Neuron (in vitro differentiated cells): Measurements from ENCODE around the gene KIN.
"Not testable (repeated sequence)": the region's sequence is repeated elsewhere in the genome, so short reads cannot be mapped to it uniquely, and the experiment has no call there.

Experiments used
- H2AFZ ChIP-seq: one replicate; pipeline ENCODE4 v1.6.1; 2013; ENCODE audit warnings: low read depth, mild to moderate bottlenecking, inconsistent platforms, low read length, moderate library complexity
- H3K27me3 ChIP-seq: one replicate; pipeline ENCODE4 v1.6.1; 2013; ENCODE audit warnings: low read length; ENCODE audit not compliant: insufficient read depth
- H3K36me3 ChIP-seq: one replicate; pipeline ENCODE4 v1.6.1; 2013; ENCODE audit warnings: low read length; ENCODE audit not compliant: insufficient read depth
- H3K4me1 ChIP-seq: one replicate; pipeline ENCODE4 v1.6.1; 2013; ENCODE audit warnings: low read length; ENCODE audit not compliant: insufficient read depth
- H3K4me3 ChIP-seq: 2 replicates; pipeline ENCODE4 v1.5.1; 2013; ENCODE audit warnings: mild to moderate bottlenecking, low read length, moderate library complexity
- H3K9me3 ChIP-seq: one replicate; pipeline ENCODE4 v1.6.1; 2013; ENCODE audit warnings: low read length

Gene KIN

GRCh38 chr10:7813481-7813880 lies 25.7 kb upstream of the KIN start:
- no peak overlapping the region for H3K4me3 ChIP-seq
- no peak overlapping the region for H2AFZ ChIP-seq
- H3K9me3 ChIP-seq: no peaks in the 10 kb centered on the region
- H3K4me1 ChIP-seq: peaks cover 4% of the 10 kb centered on the region
- peaks cover 3% of the 10 kb centered on the region for H3K36me3 ChIP-seq
- no peaks in the 10 kb centered on the region for H3K27me3 ChIP-seq

DNA sequence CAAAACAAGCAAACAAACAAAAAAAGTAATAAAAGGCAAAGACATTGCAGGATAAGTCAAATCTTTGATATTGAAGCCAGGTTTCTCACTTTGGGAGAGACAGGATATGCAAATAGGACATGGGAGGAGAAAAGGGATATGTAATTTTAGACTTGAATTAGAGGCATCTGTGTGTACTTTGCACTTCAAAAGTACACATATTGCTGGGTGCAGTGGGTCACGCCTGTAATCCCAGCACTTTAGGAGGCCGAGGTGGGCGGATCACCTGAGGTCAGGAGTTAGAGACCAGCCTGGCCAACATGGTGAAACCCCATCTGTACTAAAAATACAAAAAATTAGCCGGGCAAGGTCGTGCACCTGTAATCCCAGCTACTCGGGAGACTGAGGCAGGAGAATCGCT lies 23.9 kb upstream of the KIN start:
- not testable (repeated sequence) for H3K4me1 ChIP-seq, H3K4me3 ChIP-seq, H2AFZ ChIP-seq, H3K27me3 ChIP-seq, H3K9me3 ChIP-seq
- H3K36me3 ChIP-seq: peaks cover 14% of the 10 kb centered on the region

- Histone ChIP-seq H3K4me1 (no peaks in the 10 kb centered on the region), H2AFZ (no peak overlapping the region), H3K36me3 (peaks cover 17% of the 10 kb centered on the region), H3K27me3 (no peaks in the 10 kb centered on the region), H3K9me3 (no peaks in the 10 kb centered on the region), H3K4me3 (no peak overlapping the region)
These were observed 23.2 kb upstream of the KIN start for GRCh38 chr10:7811000-7811399.

- Histone ChIP-seq H3K27me3 (no peaks in the 10 kb centered on the region), H3K4me3 (no peak overlapping the region), H3K4me1 (no peaks in the 10 kb centered on the region), H3K36me3 (peaks cover 20% of the 10 kb centered on the region), H3K9me3 (no peaks in the 10 kb centered on the region), H2AFZ (no peak overlapping the region)
These were observed 22.6 kb upstream of the KIN start for GRCh38 chr10:7810443-7810842.

GRCh38 chr10:7808686-7809267 lies 21.0 kb upstream of the KIN start:
- Histone ChIP-seq H3K27me3 (no peaks in the 10 kb centered on the region), H3K9me3 (no peaks in the 10 kb centered on the region), H2AFZ (no peak overlapping the region), H3K4me1 (no peaks in the 10 kb centered on the region), H3K4me3 (no peak overlapping the region), H3K36me3 (peaks cover 35% of the 10 kb centered on the region)

DNA sequence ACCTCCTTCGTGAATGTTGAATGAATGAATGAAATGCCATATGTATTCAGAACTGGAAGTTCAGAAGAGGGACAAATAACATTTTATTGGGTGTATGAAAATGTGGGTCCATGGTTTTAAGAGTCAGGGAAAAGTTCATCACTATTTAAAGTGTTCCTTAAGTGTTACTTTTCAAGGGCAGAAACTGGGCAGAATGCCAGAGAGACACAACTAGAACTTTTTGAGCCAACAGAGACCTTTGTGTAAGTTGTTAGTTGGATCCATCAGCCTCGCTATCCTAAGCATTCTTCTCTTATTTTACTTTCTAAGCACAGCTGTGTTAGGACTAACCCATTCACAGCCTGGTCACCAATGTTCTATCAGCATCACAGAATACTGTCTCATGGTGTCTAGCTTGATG lies 16.9 kb upstream of the KIN start:
- H3K27me3 ChIP-seq: no peaks in the 10 kb centered on the region
- H3K4me1 ChIP-seq: no peaks in the 10 kb centered on the region
- H3K4me3 ChIP-seq: no peak overlapping the region
- peaks cover 70% of the 10 kb centered on the region for H3K36me3 ChIP-seq
- H3K9me3 ChIP-seq: no peaks in the 10 kb centered on the region
- no peak overlapping the region for H2AFZ ChIP-seq

GRCh38 chr10:7804216-7804615 lies 16.4 kb upstream of the KIN start:
- H3K36me3 ChIP-seq: peaks cover 75% of the 10 kb centered on the region
- no peaks in the 10 kb centered on the region for H3K9me3 ChIP-seq
- H3K4me3 ChIP-seq: no peak overlapping the region
- H2AFZ ChIP-seq: no peak overlapping the region
- no peaks in the 10 kb centered on the region for H3K27me3 ChIP-seq
- no peaks in the 10 kb centered on the region for H3K4me1 ChIP-seq

DNA sequence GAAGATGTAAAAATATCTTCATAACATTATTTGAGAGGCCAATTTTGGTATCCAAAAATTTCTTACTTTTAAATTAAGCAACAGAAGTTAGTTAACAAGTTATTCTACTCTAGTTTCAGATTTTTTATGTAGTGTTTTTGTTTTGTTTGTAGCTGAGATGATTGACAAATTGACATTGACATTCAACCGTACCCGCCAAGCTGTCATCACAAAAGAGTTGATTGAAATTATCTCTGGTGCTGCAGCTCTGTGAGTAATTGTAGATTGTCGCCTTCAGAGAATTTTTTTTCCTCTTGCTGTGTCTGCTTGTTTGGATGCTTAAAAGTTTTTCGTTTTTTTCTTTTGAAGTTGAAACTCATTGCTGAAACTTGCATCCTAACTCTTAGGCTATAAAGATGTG lies 14.8 kb upstream of the KIN start:
- H3K4me3 ChIP-seq: no peak overlapping the region
- H3K9me3 ChIP-seq: no peaks in the 10 kb centered on the region
- no peaks in the 10 kb centered on the region for H3K27me3 ChIP-seq
- no peaks in the 10 kb centered on the region for H3K4me1 ChIP-seq
- H3K36me3 ChIP-seq: peaks cover 79% of the 10 kb centered on the region
- H2AFZ ChIP-seq: no peak overlapping the region

GRCh38 chr10:7797582-7797981 lies 9.8 kb upstream of the KIN start:
- Histone ChIP-seq H3K4me1 (no peaks in the 10 kb centered on the region), H2AFZ (no peak overlapping the region), H3K4me3 (no peak overlapping the region), H3K9me3 (no peaks in the 10 kb centered on the region), H3K27me3 (no peaks in the 10 kb centered on the region), H3K36me3 (peaks cover 58% of the 10 kb centered on the region)

DNA sequence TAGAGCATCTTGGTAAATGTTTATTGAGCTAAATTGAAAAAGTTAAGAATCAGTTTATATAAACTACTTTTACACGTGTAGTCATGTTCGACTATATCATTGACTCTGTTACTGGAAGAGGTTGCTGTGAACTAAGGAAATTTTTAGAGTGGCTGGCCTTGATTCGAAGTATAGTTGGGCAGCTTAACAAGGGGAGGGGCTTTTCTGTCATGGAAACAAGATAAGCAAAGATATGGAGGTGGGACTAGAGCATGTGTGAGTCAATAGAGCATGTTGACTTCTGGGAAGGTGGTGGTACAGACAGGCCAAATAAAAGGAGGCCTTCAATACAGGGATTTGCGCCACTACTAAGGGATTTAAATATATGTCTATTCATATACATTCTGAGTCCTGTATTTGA lies 7.8 kb upstream of the KIN start:
- no peak overlapping the region for H3K4me3 ChIP-seq
- H3K27me3 ChIP-seq: no peaks in the 10 kb centered on the region
- peaks cover 54% of the 10 kb centered on the region for H3K36me3 ChIP-seq
- no peak overlapping the region for H2AFZ ChIP-seq
- H3K9me3 ChIP-seq: no peaks in the 10 kb centered on the region
- H3K4me1 ChIP-seq: no peaks in the 10 kb centered on the region

DNA sequence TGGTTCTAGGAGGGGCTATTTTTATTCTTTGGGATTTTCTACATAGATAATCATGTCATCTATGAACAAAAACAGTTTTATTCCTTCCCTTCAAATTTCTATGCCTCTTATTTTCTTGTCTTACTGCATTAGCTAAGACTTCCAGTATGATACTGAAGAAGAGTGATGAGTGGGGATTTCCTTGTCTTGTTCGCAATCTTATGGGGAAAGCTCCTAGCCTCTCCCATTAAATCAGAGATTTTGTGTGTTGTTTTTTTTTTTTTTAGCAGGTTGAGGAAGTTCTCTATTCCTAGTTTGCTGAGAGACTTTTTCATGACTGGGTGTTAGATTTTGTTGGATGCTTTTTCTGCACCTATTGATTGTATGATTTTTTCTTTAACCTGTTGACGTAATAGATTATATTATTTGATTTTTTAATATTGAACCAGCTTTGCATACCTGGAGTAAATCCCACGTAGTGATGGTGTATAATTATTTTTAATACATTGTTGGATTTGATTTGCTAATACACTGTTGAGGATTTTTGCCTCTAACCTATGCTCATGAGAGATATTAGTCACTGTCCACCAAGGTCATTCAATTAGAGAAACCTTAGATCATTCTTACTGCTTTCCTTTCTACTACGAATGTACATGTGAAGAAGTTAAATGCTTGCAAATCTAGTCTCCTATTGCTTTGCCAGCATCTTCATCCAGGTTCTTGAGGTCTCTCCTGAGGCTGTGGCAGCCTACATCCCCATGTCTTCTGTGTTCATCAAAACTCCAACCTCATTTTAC lies 6.6 kb upstream of the KIN start:
- H3K9me3 ChIP-seq: no peaks in the 10 kb centered on the region
- H3K4me3 ChIP-seq: no peak overlapping the region
- H3K27me3 ChIP-seq: no peaks in the 10 kb centered on the region
- H2AFZ ChIP-seq: no peak overlapping the region
- peaks cover 47% of the 10 kb centered on the region for H3K36me3 ChIP-seq
- peaks cover 7% of the 10 kb centered on the region for H3K4me1 ChIP-seq

- peaks cover 31% of the 10 kb centered on the region for H3K36me3 ChIP-seq
- H3K9me3 ChIP-seq: no peaks in the 10 kb centered on the region
- H3K4me3 ChIP-seq: no peak overlapping the region
- no peaks in the 10 kb centered on the region for H3K27me3 ChIP-seq
- peaks cover 14% of the 10 kb centered on the region for H3K4me1 ChIP-seq
- H2AFZ ChIP-seq: no peak overlapping the region
These were observed 4.7 kb upstream of the KIN start for GRCh38 chr10:7792541-7792940.

GRCh38 chr10:7789390-7789789 lies 1.6 kb upstream of the KIN start:
- Histone ChIP-seq H3K4me3 (peak overlapping the region; percentile 91), H3K36me3 (peaks cover 24% of the 10 kb centered on the region), H3K27me3 (no peaks in the 10 kb centered on the region), H2AFZ (no peak overlapping the region), H3K4me1 (peaks cover 25% of the 10 kb centered on the region), H3K9me3 (no peaks in the 10 kb centered on the region)
